Activated T-cell treated with anti-CD3 and anti-CD28 coated beads, Interleukin-2, amount 50 U/mL, for 24 hours (primary cell): ENCODE data around the gene DACT2.

Experiments
- DNase-seq: peaks from one replicate; pipeline ENCODE4 v3.0.0-alpha.2; 2020
- H3K27ac Mint-ChIP-seq: 2 replicates; pipeline ENCODE4 v1.8.0; 2020; ENCODE audit warnings: mild to moderate bottlenecking, mixed read lengths
- H3K27me3 Mint-ChIP-seq: 2 replicates; pipeline ENCODE4 v1.8.0; 2020; ENCODE audit warnings: mixed read lengths
- H3K36me3 Mint-ChIP-seq: 2 replicates; pipeline ENCODE4 v1.8.0; 2020; ENCODE audit warnings: low read depth, mixed read lengths
- H3K4me1 Mint-ChIP-seq: 2 replicates; pipeline ENCODE4 v1.8.0; 2020; ENCODE audit warnings: low read depth, mixed read lengths
- H3K4me3 Mint-ChIP-seq: 2 replicates; pipeline ENCODE4 v1.8.0; 2020; ENCODE audit warnings: mild to moderate bottlenecking, moderate library complexity, mixed read lengths
- H3K9me3 Mint-ChIP-seq: 2 replicates; pipeline ENCODE4 v1.8.0; 2020; ENCODE audit warnings: mixed read lengths

Gene DACT2

GRCh38 chr6:168342636-168343035 is 23.1 kb upstream of the DACT2 start:
- no peak overlapping the region for H3K27ac Mint-ChIP-seq
- H3K4me1 Mint-ChIP-seq, result no peaks in the 10 kb centered on the region
- H3K4me3 Mint-ChIP-seq, result no peak overlapping the region
- H3K9me3 Mint-ChIP-seq, result no peaks in the 10 kb centered on the region
- no peaks in the 10 kb centered on the region for H3K36me3 Mint-ChIP-seq
- H3K27me3 Mint-ChIP-seq, result peaks cover 57% of the 10 kb centered on the region
- DNase-seq, result no peak

- H3K27me3 Mint-ChIP-seq, result peaks cover 52% of the 10 kb centered on the region
- H3K36me3 Mint-ChIP-seq, result no peaks in the 10 kb centered on the region
- H3K27ac Mint-ChIP-seq, result no peak overlapping the region
- no peaks in the 10 kb centered on the region for H3K4me1 Mint-ChIP-seq
- no peaks in the 10 kb centered on the region for H3K9me3 Mint-ChIP-seq
- H3K4me3 Mint-ChIP-seq, result no peak overlapping the region
- DNase-seq, result no peak
These were observed 21.8 kb upstream of the DACT2 start for GRCh38 chr6:168341280-168341900.

- Mint-ChIP-seq H3K9me3 (no peaks in the 10 kb centered on the region), H3K27me3 (peaks cover 48% of the 10 kb centered on the region), H3K4me1 (no peaks in the 10 kb centered on the region)
These were observed 21.2 kb upstream of the DACT2 start for GRCh38 chr6:168340819-168341218.

DNA sequence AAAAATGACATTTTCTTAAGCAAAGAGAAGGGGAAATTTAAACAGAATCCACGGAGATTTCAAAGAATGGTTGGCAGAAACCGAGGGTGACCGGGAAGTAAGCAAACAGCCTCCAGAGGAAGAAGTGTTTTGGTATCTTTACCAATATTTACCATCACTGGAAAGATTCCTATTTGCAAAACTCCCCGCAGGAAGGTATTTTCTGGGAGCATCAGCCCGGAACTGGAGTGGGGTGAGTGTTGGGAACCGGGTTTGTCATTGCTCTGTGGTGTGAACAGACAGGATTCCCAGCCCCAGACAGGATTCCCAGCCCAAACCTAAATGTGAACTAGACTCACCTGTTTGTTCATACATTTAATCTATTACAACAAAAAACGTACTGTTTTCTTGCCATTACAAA is 19.2 kb upstream of the DACT2 start:
- H3K27me3 Mint-ChIP-seq, result peaks cover 33% of the 10 kb centered on the region
- H3K4me1 Mint-ChIP-seq, result no peaks in the 10 kb centered on the region
- no peaks in the 10 kb centered on the region for H3K9me3 Mint-ChIP-seq
- no peaks in the 10 kb centered on the region for H3K36me3 Mint-ChIP-seq
- no peak for DNase-seq
- H3K4me3 Mint-ChIP-seq, result no peak overlapping the region
- H3K27ac Mint-ChIP-seq, result no peak overlapping the region

More at GRCh38 chr6:168340819-168341218, 21.2 kb upstream of the DACT2 start:
- DNase-seq, result no peak
- Mint-ChIP-seq H3K36me3 (no peaks in the 10 kb centered on the region), H3K4me3 (no peak overlapping the region), H3K27ac (no peak overlapping the region)

GRCh38 chr6:168336967-168337366 is 17.4 kb upstream of the DACT2 start:
- Mint-ChIP-seq H3K27me3 (peaks cover 30% of the 10 kb centered on the region), H3K9me3 (no peaks in the 10 kb centered on the region)

GRCh38 chr6:168333989-168334388 is 14.4 kb upstream of the DACT2 start:
- Mint-ChIP-seq H3K36me3 (no peaks in the 10 kb centered on the region), H3K9me3 (no peaks in the 10 kb centered on the region), H3K27ac (no peak overlapping the region), H3K4me3 (no peak overlapping the region), H3K27me3 (peaks cover 41% of the 10 kb centered on the region), H3K4me1 (no peaks in the 10 kb centered on the region)
- DNase-seq, result no peak

More at GRCh38 chr6:168336967-168337366, 17.4 kb upstream of the DACT2 start:
- no peak for DNase-seq
- Mint-ChIP-seq H3K27ac (no peak overlapping the region), H3K4me3 (no peak overlapping the region), H3K36me3 (no peaks in the 10 kb centered on the region), H3K4me1 (no peaks in the 10 kb centered on the region)

- H3K4me3 Mint-ChIP-seq, result no peak overlapping the region
- DNase-seq, result no peak
- H3K4me1 Mint-ChIP-seq, result no peaks in the 10 kb centered on the region
- no peaks in the 10 kb centered on the region for H3K36me3 Mint-ChIP-seq
- peaks cover 43% of the 10 kb centered on the region for H3K27me3 Mint-ChIP-seq
- H3K9me3 Mint-ChIP-seq, result no peaks in the 10 kb centered on the region
- H3K27ac Mint-ChIP-seq, result no peak overlapping the region
These were observed 13.9 kb upstream of the DACT2 start for GRCh38 chr6:168333491-168333890.

DNA sequence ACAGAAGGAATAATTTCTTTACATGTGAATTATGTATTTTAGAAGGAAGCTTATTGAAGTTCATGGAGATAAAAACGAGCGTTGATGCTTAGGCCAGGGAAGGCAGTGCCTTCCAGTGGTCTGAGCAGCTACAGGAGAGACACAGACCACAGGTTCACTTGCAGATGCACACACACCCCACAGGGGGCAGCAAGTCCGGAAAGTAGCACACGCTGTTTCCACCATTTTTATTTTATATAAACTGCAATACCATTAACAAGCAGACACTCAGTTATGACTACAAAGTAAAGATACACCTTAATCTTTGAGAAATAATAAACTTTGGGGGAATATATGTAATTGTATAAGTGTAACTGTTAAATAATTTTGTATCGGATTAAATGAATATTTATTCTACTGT is 13.5 kb upstream of the DACT2 start:
- H3K27me3 Mint-ChIP-seq, result peaks cover 44% of the 10 kb centered on the region
- H3K36me3 Mint-ChIP-seq, result no peaks in the 10 kb centered on the region
- H3K9me3 Mint-ChIP-seq, result no peaks in the 10 kb centered on the region
- H3K4me1 Mint-ChIP-seq, result no peaks in the 10 kb centered on the region
- no peak for DNase-seq
- no peak overlapping the region for H3K27ac Mint-ChIP-seq
- no peak overlapping the region for H3K4me3 Mint-ChIP-seq

DNA sequence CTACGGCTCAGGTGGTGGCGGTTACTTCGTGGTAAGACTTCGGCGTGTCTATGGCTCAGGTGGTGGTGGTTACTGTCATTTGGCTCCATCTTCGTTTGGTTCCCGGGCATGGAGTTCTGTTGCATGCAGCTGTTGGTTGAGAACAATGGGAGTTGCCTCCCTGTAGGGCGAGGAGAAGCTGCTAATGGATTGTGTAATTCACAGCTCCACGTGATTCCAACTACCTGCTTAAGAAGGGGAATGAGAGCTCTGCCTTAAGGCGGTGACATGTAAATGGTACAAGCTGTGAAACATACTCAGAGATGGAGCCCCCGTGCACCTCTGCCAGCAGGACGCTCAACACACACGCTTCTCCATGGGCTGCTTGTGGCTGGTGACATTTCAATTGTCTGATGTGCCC is 12.4 kb upstream of the DACT2 start:
- Mint-ChIP-seq H3K27ac (no peak overlapping the region), H3K4me1 (no peaks in the 10 kb centered on the region), H3K27me3 (peaks cover 52% of the 10 kb centered on the region), H3K36me3 (no peaks in the 10 kb centered on the region), H3K9me3 (no peaks in the 10 kb centered on the region), H3K4me3 (no peak overlapping the region)
- no peak for DNase-seq

DNA sequence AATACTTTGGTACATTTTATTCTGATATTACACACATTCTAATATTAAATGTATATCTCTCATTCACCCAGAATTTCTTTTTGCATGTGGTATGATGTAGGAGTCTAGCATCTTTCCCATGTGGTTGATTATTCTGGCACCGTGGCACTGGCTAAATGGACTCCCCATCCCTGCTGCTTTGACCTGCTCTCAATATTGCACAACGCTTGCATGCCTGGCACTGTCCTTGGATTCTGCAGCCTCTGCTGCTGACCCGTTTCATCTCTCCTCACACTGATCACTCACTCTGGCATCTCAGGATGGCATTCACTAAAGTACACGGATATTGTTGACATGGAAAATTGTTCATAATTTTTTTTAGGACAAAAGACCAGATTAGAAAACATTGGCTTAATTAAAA is 11.5 kb upstream of the DACT2 start:
- Mint-ChIP-seq H3K4me1 (no peaks in the 10 kb centered on the region), H3K9me3 (no peaks in the 10 kb centered on the region), H3K36me3 (no peaks in the 10 kb centered on the region), H3K27me3 (peaks cover 54% of the 10 kb centered on the region), H3K4me3 (no peak overlapping the region), H3K27ac (no peak overlapping the region)
- DNase-seq, result no peak

DNA sequence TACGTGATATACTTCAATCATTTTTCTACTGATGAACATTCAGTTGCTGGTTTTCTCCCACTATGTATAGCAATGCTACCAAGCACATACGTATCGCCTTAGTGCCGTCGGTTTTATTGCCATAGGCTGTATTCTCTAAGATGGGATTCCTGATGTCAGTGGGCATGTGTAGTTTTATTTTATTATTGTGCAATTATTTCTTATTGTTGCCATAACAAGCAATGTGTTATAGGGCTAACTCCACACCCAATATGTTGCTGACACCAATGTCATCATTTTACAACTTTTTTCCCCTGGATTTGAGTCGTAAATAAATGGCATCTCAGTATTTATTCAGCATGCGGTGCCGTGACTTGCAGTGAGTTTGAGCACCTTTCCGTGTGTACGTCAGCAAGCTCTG is 10.8 kb upstream of the DACT2 start:
- H3K36me3 Mint-ChIP-seq, result no peaks in the 10 kb centered on the region
- no peak overlapping the region for H3K27ac Mint-ChIP-seq
- peaks cover 60% of the 10 kb centered on the region for H3K27me3 Mint-ChIP-seq
- H3K9me3 Mint-ChIP-seq, result no peaks in the 10 kb centered on the region
- H3K4me3 Mint-ChIP-seq, result no peak overlapping the region
- no peaks in the 10 kb centered on the region for H3K4me1 Mint-ChIP-seq
- DNase-seq, result no peak

- no peaks in the 10 kb centered on the region for H3K9me3 Mint-ChIP-seq
- no peak for DNase-seq
- no peak overlapping the region for H3K4me3 Mint-ChIP-seq
- peaks cover 74% of the 10 kb centered on the region for H3K27me3 Mint-ChIP-seq
- H3K27ac Mint-ChIP-seq, result no peak overlapping the region
- H3K4me1 Mint-ChIP-seq, result no peaks in the 10 kb centered on the region
- H3K36me3 Mint-ChIP-seq, result no peaks in the 10 kb centered on the region
These were observed 8.5 kb upstream of the DACT2 start for GRCh38 chr6:168328086-168328485.

- H3K9me3 Mint-ChIP-seq, result no peaks in the 10 kb centered on the region
- no peak overlapping the region for H3K4me3 Mint-ChIP-seq
- peaks cover 75% of the 10 kb centered on the region for H3K27me3 Mint-ChIP-seq
- no peak overlapping the region for H3K27ac Mint-ChIP-seq
- no peak for DNase-seq
- no peaks in the 10 kb centered on the region for H3K36me3 Mint-ChIP-seq
- no peaks in the 10 kb centered on the region for H3K4me1 Mint-ChIP-seq
These were observed 7.0 kb upstream of the DACT2 start for GRCh38 chr6:168326294-168327261.

DNA sequence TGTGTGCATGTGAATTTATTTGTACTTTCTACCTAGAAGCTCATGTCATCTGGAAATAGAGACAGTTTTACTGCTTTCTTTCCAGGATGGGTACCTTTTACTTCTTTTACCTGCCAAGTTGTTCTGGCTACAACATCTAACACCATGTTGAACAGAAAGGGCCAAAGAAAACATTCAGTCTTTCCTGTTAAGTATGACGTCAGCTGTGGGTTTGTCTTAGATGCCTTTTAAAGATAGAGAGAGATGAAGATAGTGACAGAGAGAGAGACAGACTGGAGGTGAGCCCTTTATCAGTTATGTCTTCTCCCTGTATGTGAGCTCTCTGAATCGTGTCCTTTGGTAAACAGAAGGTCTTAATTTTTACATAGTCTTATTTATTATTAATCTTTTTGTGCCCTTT is 3.4 kb upstream of the DACT2 start:
- no peaks in the 10 kb centered on the region for H3K36me3 Mint-ChIP-seq
- no peak overlapping the region for H3K27ac Mint-ChIP-seq
- H3K4me3 Mint-ChIP-seq, result no peak overlapping the region
- H3K9me3 Mint-ChIP-seq, result no peaks in the 10 kb centered on the region
- DNase-seq, result no peak
- no peaks in the 10 kb centered on the region for H3K4me1 Mint-ChIP-seq
- H3K27me3 Mint-ChIP-seq, result peaks cover 78% of the 10 kb centered on the region

DNA sequence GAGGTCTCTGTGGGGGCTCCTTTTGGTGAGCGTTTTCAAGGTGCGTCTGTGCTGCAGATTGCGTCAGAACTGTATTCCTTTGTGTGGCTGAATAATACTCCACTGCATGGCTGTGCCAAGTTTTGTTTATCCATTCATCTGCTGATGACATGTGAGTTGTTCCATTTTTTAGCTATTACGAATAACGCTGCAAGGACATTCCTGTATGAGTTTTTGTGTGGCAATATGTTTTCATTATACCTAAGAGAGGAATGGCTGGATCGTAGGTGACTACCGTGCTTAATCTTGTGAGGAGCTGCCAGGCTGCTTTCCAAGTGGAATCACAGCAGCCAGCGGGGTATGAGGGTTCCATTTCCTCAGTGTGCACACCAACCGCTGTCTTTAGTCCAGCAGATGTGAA is 1.1 kb upstream of the DACT2 start:
- no peaks in the 10 kb centered on the region for H3K36me3 Mint-ChIP-seq
- peaks cover 61% of the 10 kb centered on the region for H3K27me3 Mint-ChIP-seq

More for the DNA sequence above, 1.1 kb upstream of the DACT2 start:
- Mint-ChIP-seq H3K4me1 (no peaks in the 10 kb centered on the region), H3K4me3 (no peak overlapping the region), H3K27ac (no peak overlapping the region), H3K9me3 (no peaks in the 10 kb centered on the region)
- no peak for DNase-seq
